Central memory CD8-positive, alpha-beta T cell (primary cell): ENCODE measurements around the gene MMP24OS.

Experiments used
- ATAC-seq: fragments of 150-1000 bp; cut with Tn5 transposase; replicated peaks from 2 replicates; pipeline ENCODE4 v1.10.0; 2022; ENCODE audit warnings: mild to moderate bottlenecking, moderate FRiP score, moderate number of reproducible peaks; ENCODE audit not compliant: poor library complexity, severe bottlenecking; ENCODE audit errors: extremely low read depth
- DNase-seq, 2 donors: peaks; one replicate each; pipeline ENCODE4 v3.0.0; 2021; ENCODE audit warnings: low spot score in 2 of 2
- H3K27ac Mint-ChIP-seq: one replicate; pipeline ENCODE4 v1.8.0; 2022; ENCODE audit warnings: low read depth, mild to moderate bottlenecking, moderate library complexity, mixed read lengths
- H3K27me3 Mint-ChIP-seq: one replicate; pipeline ENCODE4 v1.8.0; 2022; ENCODE audit warnings: mixed read lengths
- H3K36me3 Mint-ChIP-seq: one replicate; pipeline ENCODE4 v1.8.0; 2022; ENCODE audit warnings: mild to moderate bottlenecking, moderate library complexity, mixed read lengths; ENCODE audit not compliant: insufficient read depth
- H3K4me1 Mint-ChIP-seq: one replicate; pipeline ENCODE4 v1.8.0; 2022; ENCODE audit warnings: mixed read lengths
- H3K4me3 Mint-ChIP-seq: one replicate; pipeline ENCODE4 v1.8.0; 2022; ENCODE audit warnings: mild to moderate bottlenecking, moderate library complexity, mixed read lengths
- H3K9me3 Mint-ChIP-seq: one replicate; pipeline ENCODE4 v1.8.0; 2022; ENCODE audit warnings: mixed read lengths

Gene MMP24OS

DNA sequence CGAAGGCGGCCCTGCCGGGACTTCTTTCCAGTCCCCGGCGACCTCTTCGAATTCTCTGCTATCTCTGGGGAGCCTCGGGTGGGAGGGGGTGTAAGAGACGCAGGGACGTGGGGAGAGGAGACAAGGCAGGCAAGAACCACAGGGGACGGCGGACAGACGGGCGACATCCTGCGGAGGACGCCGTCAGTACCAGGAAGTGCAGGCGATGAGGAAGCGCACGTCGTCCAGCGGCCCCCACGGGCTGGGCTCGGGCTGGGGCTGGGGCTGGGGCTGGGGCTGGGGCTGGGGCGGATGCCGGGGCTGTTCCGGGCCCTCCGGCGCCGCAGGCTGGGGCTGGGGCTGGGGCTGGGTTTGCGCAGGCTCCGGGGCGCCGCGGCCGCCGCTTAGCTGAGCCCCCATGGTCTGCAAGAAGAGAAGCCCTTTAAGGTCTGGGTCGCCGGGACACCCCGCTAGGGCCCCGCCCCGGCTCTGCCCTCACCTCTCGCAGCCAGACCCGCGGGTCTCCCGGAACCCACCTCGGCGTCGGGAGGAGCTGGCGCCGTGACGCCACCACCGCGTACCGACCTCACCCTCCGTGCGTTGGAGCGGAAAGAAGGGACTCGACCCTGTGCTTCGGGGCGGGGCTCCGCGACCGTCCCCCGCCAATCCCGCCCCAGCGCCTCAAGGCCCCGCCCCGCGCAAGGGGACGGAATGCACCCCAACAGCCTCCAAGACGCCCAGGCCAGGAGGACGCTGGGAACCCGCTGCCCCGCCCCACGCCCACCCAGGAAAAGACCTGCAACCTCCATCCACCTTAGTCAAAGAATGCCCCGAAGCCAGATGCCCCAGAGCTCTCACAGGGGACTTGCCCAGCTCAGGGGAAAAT lies at the start of gene MMP24OS:
Gene MMP24OS (minus strand): TSS at position 592 of the 865 bp plus-strand sequence. CDS start 193 bp downstream, at position 399.
- peak; percentile 88 for ATAC-seq
- Mint-ChIP-seq H3K27me3 (no peaks in the 10 kb centered on the region), H3K27ac (peak within 1 kb of the TSS; percentile 98), H3K9me3 (no peaks in the 10 kb centered on the region), H3K4me3 (peak within 1 kb of the TSS; percentile 97), H3K4me1 (peaks cover 37% of the 10 kb centered on the region), H3K36me3 (peaks cover 27% of the 10 kb centered on the region)
- DNase-seq: peak; percentile 74 to 80

DNA sequence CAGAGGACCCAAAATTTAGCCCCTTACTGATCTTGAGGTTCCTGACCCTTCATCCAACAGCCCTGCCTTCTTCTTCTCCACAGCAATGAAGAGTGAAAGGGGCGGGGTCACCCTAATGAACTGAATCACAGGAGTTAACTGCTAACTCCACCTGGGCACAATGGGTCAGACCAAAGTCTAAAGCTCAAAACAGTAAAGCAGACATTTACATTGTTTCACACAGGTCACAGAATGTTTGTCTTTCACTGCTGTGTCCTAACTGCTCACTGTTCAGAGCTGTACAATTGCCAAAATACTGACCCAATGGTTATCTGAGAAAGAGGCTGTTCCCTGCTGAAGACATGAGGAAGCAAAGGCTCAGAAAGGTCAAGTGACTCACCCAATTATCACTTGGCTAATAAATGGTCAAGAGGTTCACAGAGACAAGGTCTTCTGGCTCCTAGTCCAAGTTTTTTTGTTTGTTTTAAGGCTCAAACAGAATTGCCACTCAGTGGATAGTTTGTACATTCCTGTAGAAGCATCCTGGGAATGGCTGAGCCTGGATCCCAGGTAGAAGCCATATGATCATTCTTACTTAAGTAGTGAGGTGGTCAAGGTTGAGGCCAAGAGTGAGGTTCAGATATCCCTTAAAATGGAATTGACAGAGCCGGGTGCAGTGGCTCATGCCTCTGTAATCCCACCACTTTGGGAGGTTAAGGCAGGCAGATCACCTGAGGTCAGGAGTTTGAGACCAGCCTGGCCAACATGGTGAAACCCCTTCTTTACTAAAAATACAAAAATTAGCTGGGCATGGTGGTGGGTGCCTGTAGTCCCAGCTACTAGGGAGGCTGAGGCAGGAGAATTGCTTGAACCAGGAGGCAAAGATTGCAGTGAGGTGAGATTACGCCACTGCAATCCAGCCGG lies 49.4 kb upstream of the MMP24OS start:
- no peaks in the 10 kb centered on the region for H3K27me3 Mint-ChIP-seq

DNA sequence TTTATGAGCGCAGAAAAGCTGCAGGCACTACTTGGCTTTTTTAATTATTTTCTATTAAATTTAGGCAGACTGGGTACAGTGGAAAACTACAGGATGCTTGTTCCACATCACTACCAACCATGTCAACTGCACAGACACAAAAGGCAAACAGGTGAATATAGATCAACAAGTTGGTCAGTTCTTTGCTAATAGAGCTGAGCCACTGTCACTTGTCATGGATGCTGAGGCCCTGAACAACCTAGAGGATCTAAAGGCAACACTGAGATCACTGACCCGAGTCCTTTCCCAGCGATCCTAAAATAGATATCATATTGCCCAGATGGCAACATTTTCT lies 48.8 kb upstream of the MMP24OS start:
- Mint-ChIP-seq H3K27ac (no peak overlapping the region), H3K4me1 (peaks cover 8% of the 10 kb centered on the region), H3K9me3 (no peaks in the 10 kb centered on the region), H3K36me3 (peaks cover 2% of the 10 kb centered on the region), H3K4me3 (no peak overlapping the region), H3K27me3 (no peaks in the 10 kb centered on the region)
- ATAC-seq (no peak), DNase-seq (no peak)

More for the DNA sequence above, 49.4 kb upstream of the MMP24OS start:
- Mint-ChIP-seq H3K36me3 (peaks cover 4% of the 10 kb centered on the region), H3K4me1 (peaks cover 8% of the 10 kb centered on the region), H3K4me3 (no peak overlapping the region), H3K9me3 (no peaks in the 10 kb centered on the region), H3K27ac (no peak overlapping the region)
- ATAC-seq (no peak), DNase-seq (no peak)

DNA sequence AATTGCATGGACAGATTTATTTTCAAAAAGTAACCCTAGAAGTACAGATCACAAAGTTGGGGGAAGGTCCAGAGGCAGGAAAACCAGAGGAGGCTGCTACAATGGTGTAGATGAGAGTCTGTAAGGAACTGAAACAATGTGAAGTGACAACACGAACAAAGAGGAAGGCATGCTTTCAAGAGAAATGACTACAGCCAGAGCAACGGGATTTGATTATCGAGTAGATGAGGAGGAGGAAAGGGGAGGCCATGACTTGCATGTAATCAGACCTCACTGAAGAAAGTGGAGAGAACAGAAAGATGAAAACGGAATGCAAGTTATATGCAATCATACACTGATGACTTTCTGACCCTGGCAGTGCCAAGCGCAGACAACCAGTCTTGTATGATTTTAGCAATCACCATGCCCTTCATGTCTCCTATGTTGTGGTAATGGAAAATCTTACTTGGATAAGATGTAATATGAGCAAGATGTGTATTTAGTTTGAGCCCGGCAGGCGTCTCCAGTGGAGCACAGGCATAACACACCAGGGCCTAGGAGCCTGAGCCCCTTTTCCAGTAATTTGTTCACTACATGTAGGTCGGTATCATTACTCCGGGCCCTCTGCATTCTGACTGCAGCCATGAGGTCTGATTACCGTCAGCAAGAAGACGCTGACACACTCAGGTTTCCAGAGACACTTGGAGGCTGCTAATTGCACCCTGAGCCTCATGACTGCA lies 48.3 kb upstream of the MMP24OS start:
- no peak for DNase-seq
- Mint-ChIP-seq H3K36me3 (peaks cover 2% of the 10 kb centered on the region), H3K27ac (no peak overlapping the region), H3K4me3 (no peak overlapping the region), H3K27me3 (no peaks in the 10 kb centered on the region), H3K9me3 (no peaks in the 10 kb centered on the region), H3K4me1 (peaks cover 8% of the 10 kb centered on the region)
- no peak for ATAC-seq

DNA sequence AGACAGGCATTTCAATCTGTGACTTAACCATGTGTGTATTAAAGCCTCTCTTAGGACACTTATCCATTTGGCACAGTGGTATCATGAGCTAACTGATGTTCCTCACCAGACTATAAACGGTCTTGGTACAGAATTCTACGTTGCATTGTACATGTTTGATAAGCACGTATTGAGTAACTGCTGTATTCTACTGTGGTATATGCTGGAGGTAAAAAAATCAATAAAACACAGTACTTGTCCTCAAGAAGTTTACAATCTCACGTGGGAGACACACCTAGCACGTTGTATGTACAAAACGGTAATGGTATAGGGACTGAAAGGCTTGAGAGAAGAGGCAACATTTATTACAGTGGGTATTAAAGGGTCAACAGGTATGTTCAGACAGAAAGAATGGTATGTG lies 47.5 kb upstream of the MMP24OS start:
- H3K4me1 Mint-ChIP-seq: peaks cover 8% of the 10 kb centered on the region
- no peaks in the 10 kb centered on the region for H3K27me3 Mint-ChIP-seq
- ATAC-seq: no peak
- DNase-seq: no peak
- H3K27ac Mint-ChIP-seq: no peak overlapping the region
- peaks cover 2% of the 10 kb centered on the region for H3K36me3 Mint-ChIP-seq
- no peak overlapping the region for H3K4me3 Mint-ChIP-seq
- H3K9me3 Mint-ChIP-seq: no peaks in the 10 kb centered on the region

DNA sequence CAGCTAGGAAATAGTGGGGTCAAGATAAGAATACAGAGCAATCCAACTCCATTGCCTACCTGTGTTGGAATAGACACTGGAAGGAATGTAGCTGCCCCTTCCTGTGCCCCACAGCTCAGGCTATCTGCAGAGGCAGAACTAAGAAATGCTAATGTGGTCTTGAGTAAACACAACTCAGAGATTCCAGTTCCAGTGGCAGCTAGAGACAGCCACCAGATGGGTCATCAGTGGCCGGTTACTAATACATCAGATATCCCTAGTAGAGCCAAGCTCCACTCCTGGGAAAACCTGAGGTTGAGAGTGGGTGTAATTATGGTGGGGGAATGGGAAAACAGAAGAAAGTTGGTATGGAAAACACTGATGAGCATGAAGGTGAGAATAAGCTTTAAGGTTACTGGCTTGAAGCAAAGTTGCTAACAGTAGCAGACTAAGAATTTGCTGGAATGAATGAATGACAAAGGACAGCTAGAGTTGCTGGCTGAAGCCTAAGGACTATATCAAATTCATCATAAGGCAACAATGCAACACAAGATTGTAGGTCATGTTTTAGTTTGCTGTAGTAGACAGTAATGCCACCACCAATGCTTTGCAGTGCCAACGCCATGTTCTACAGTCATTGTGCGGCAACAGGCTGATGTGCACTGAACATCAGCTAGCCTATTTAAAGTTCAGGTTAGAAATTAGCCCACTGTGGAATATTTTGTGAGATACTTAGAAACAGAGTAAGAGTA lies 42.6 kb upstream of the MMP24OS start:
- DNase-seq: no peak

DNA sequence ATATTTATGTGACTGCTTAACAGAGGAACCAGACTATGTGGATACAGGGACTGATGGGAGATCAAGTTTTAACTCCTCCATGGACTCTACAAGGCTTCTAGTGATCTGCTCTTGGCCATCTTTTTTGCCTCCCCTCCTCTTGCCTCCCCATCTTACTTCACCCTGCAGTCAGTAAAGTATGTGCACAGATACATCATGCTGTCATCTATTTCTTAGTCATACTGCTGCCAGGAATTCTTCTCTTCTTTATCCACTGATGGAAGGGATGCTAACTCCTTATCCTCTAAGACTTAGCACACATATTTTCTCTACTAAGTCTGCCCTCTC lies 41.9 kb upstream of the MMP24OS start:
- Mint-ChIP-seq H3K4me3 (no peak overlapping the region), H3K9me3 (no peaks in the 10 kb centered on the region), H3K27ac (no peak overlapping the region), H3K36me3 (no peaks in the 10 kb centered on the region), H3K4me1 (peaks cover 21% of the 10 kb centered on the region), H3K27me3 (no peaks in the 10 kb centered on the region)
- no peak for ATAC-seq
- no peak for DNase-seq

More for the DNA sequence above, 42.6 kb upstream of the MMP24OS start:
- Mint-ChIP-seq H3K4me1 (peaks cover 13% of the 10 kb centered on the region), H3K27me3 (no peaks in the 10 kb centered on the region), H3K4me3 (no peak overlapping the region), H3K9me3 (no peaks in the 10 kb centered on the region), H3K36me3 (no peaks in the 10 kb centered on the region), H3K27ac (no peak overlapping the region)
- no peak for ATAC-seq

DNA sequence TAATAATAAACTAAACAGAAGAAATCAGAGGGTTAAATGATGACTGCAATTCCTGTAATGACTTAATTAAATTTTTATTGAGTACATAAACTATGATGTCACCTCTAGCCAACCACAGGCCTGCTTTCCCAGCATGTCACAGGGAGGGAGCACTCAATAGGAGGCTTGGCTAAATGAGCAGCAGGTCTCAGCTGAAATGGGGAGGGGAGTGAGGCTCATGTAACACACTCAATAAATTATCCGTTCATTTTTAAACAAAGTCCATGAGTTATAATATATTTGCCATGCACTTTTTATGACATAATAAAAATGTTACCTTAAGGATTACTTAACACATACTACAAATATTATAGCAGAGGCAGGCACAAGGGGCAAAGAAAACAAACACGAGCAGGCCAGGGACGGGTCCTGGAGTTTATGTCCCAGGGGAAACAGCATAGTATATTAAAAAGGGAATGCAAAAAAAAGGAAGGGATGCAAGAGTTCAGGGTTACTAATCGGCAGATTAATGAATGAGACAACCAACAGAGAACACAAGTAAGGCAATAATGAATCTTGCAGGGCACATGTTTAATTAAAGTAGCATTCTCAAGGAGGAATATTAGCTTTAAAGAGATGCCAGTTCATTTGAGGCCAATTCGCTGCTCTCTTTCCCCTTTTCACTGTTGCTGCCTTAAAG lies 41.4 kb upstream of the MMP24OS start:
- no peaks in the 10 kb centered on the region for H3K36me3 Mint-ChIP-seq
- H3K27ac Mint-ChIP-seq: no peak overlapping the region
- no peaks in the 10 kb centered on the region for H3K9me3 Mint-ChIP-seq
- H3K27me3 Mint-ChIP-seq: no peaks in the 10 kb centered on the region
- DNase-seq (no peak), ATAC-seq (no peak)
- H3K4me3 Mint-ChIP-seq: no peak overlapping the region
- H3K4me1 Mint-ChIP-seq: peaks cover 24% of the 10 kb centered on the region

DNA sequence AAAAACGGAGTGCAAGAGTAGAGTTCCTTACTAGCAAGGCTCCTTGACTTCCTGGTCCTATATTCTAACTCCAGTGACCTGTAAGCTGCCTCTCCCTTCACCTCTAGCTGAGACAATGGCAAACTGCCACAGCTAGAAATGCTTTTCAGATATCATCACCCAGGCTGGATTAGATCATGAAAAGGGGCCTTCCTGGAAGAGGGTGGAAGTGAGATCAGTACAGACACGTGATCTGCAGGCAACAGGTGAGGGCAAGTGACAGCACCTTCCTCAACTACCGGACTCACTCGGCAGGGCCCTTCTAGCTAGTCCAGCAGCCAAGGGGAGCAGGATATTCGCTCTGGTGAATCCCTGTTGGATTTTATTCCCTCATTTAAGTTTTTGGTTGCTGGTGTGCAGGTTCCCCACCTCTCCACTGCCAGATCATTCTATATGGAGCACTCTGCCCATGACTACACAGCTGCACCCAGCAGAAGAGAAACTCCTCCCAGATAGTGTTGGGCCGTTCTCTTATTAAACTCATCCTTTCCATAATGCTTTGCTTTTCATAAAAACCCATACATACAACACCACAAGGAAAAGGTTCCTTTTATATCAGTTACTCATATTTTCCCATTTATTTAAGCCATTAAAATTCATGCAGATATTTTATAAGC lies 40.7 kb upstream of the MMP24OS start:
- Mint-ChIP-seq H3K27me3 (no peaks in the 10 kb centered on the region), H3K27ac (no peak overlapping the region), H3K36me3 (no peaks in the 10 kb centered on the region), H3K4me3 (no peak overlapping the region), H3K9me3 (no peaks in the 10 kb centered on the region), H3K4me1 (peaks cover 24% of the 10 kb centered on the region)
- DNase-seq: no peak
- no peak for ATAC-seq

DNA sequence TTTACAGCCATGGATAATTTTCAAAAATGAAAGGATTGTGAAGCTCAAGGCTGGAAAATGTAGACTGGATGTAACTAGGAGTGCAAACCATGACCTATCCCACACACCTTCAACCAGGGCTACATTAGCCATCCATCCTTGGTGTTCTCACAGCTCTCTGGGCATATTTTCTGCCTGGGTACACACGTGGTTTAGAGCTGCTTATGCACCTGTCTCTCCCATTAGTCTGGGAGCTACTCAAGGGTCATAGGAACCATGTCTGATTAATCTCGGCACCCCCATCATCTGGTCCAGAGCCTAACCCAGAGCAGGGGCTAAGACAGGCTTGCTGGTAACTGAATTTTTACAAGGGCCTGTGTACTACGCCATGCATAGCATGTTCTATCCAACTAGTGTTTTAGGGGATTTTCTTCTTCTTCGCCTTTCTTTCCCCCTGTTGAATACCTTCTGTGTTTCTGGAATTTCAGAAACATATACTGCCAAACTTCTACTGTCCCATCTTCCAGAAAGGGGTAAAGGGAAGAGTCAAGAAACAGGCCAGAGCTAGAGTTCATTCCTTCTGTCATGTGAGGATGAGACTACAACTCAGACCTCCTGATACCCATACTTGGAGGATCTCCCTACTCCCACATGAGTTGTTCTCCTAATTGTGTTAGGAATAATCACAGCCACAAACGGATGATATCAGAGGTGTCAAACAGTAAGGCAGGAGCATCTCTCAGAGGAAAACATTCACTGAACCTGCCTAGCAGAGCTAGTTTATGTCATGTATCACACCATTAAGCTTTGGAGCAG lies 39.7 kb upstream of the MMP24OS start:
- H3K27ac Mint-ChIP-seq: no peak overlapping the region
- no peaks in the 10 kb centered on the region for H3K9me3 Mint-ChIP-seq
- no peak for DNase-seq
- no peaks in the 10 kb centered on the region for H3K27me3 Mint-ChIP-seq
- no peaks in the 10 kb centered on the region for H3K36me3 Mint-ChIP-seq
- ATAC-seq: no peak
- H3K4me3 Mint-ChIP-seq: no peak overlapping the region
- peaks cover 16% of the 10 kb centered on the region for H3K4me1 Mint-ChIP-seq

DNA sequence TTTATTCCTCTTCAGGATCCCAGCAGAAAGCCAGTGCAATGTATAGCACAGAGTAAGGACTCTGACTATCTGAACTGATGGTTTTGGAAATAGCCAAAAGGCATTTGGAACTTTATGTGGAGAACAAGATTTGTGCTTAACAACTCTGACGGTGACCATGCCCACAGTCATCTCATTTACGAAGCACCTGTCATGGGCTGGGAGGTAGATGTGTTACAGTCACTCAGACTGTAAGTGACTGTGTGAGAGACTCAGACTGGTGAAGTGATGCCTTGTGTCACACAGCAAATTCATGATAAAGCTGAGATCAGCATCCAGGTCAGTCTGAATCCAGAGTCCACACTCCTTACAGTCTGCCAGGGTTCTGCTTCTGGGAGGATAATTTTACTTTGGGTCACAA lies 38.2 kb upstream of the MMP24OS start:
- no peak for DNase-seq
- H3K27ac Mint-ChIP-seq: no peak overlapping the region

More for the DNA sequence above, 38.2 kb upstream of the MMP24OS start:
- H3K36me3 Mint-ChIP-seq: peaks cover 3% of the 10 kb centered on the region
- no peaks in the 10 kb centered on the region for H3K27me3 Mint-ChIP-seq
- peaks cover 16% of the 10 kb centered on the region for H3K4me1 Mint-ChIP-seq
- no peak for ATAC-seq
- H3K4me3 Mint-ChIP-seq: no peak overlapping the region
- H3K9me3 Mint-ChIP-seq: no peaks in the 10 kb centered on the region
